Measurements from ENCODE around the gene CTNNBL1.

The CTNNBL1 gene

GRCh38 chr20:37901654-37902503, 208.0 kb downstream of the CTNNBL1 start:
- DNase-seq (ENCODE audit: low read depth): no peak

GRCh38 chr20:37902504-37903313, 208.9 kb downstream of the CTNNBL1 start, which contains the start of gene VSTM2L:
VSTM2L (plus strand) TSS chr20:37903127; CDS start chr20:37903351, 224 bp downstream.
- no peak for DNase-seq (ENCODE audit: low read depth)

- no peak for DNase-seq (ENCODE audit: low read depth)
These were observed 209.6 kb downstream of the CTNNBL1 start for GRCh38 chr20:37903317-37904007.

GRCh38 chr20:37904008-37904642, 210.3 kb downstream of the CTNNBL1 start:
- DNase-seq (ENCODE audit: low read depth): no peak

- no peak for DNase-seq (ENCODE audit: low read depth)
These were observed 211.1 kb downstream of the CTNNBL1 start for GRCh38 chr20:37904845-37905373.

- no peak for DNase-seq (ENCODE audit: low read depth)
These were observed 212.1 kb downstream of the CTNNBL1 start for GRCh38 chr20:37905671-37906613.

GRCh38 chr20:37907330-37907676, 213.5 kb downstream of the CTNNBL1 start:
- DNase-seq (ENCODE audit: low read depth): no peak

- DNase-seq (ENCODE audit: low read depth): no peak
These were observed 214.0 kb downstream of the CTNNBL1 start for GRCh38 chr20:37907677-37908401.

- no peak for DNase-seq (ENCODE audit: low read depth)
These were observed 217.4 kb downstream of the CTNNBL1 start for GRCh38 chr20:37911261-37911660.

GRCh38 chr20:37911838-37912281, 218.0 kb downstream of the CTNNBL1 start:
- no peak for DNase-seq (ENCODE audit: low read depth)

GRCh38 chr20:37912874-37913273, 219.0 kb downstream of the CTNNBL1 start:
- DNase-seq (ENCODE audit: low read depth): no peak

GRCh38 chr20:37913567-37914366, 219.9 kb downstream of the CTNNBL1 start:
- DNase-seq (ENCODE audit: low read depth): no peak

- DNase-seq (ENCODE audit: low read depth): no peak
These were observed 220.5 kb downstream of the CTNNBL1 start for GRCh38 chr20:37914367-37914671.

- no peak for DNase-seq (ENCODE audit: low read depth)
These were observed 221.0 kb downstream of the CTNNBL1 start for GRCh38 chr20:37914672-37915433.

GRCh38 chr20:37915434-37915787, 221.6 kb downstream of the CTNNBL1 start:
- DNase-seq (ENCODE audit: low read depth): no peak

GRCh38 chr20:37915800-37916570, 222.2 kb downstream of the CTNNBL1 start:
- DNase-seq (ENCODE audit: low read depth): no peak

GRCh38 chr20:37917461-37917860, 223.6 kb downstream of the CTNNBL1 start:
- no peak for DNase-seq (ENCODE audit: low read depth)

GRCh38 chr20:37918035-37918434, 224.2 kb downstream of the CTNNBL1 start:
- no peak for DNase-seq (ENCODE audit: low read depth)
